Common myeloid progenitor, CD34-positive (primary cell): Measurements from ENCODE around the gene MAGEB10. TPM values are rescaled to one million over a fixed set of nuclear protein-coding genes. Genes with fewer than 3 reads are reported as not detected.

Source experiments
- CTCF ChIA-PET: fragments of 350-600 bp; sonication (Branson Sonifier 250); formaldehyde crosslinking; loops from one replicate; lab custom pipeline; 2021; ENCODE audit warnings: antibody characterized with exemption; lab: Charles Lee
- POLR2A ChIA-PET: fragments of 350-600 bp; sonication (Branson Sonifier 250); formaldehyde crosslinking; loops from one replicate; lab custom pipeline; 2021; ENCODE audit warnings: antibody characterized with exemption; lab: Charles Lee
- DNase-seq, 3 donors: peaks; one replicate each; pipeline versions ENCODE4 v3.0.0 to v3.0.0-alpha.2; 2013
- H3K27ac ChIP-seq, 2 experiments: 1 replicate in 1 of 2; 2 replicates in 1 of 2; pipeline ENCODE4 v1.7.0; 2013; ENCODE audit warnings: inconsistent platforms in 2 of 2, low read length in 2 of 2, mild to moderate bottlenecking in 2 of 2, low read depth in 1 of 2, moderate library complexity in 1 of 2; ENCODE audit not compliant: severe bottlenecking in 2 of 2, insufficient read depth in 1 of 2, poor library complexity in 1 of 2
- H3K27me3 ChIP-seq, 5 experiments: replicated peaks in 2 of 5; 1 replicate in 3 of 5; 2 replicates in 2 of 5; pipeline versions ENCODE4 v1.6.1 to v1.7.0; 2013; ENCODE audit warnings: low read length in 4 of 5, mild to moderate bottlenecking in 2 of 5, moderate library complexity in 2 of 5, inconsistent platforms in 1 of 5; ENCODE audit not compliant: insufficient read depth in 5 of 5, control insufficient read depth in 4 of 5
- H3K36me3 ChIP-seq, 4 experiments: 1 replicate in 2 of 4; 2 replicates in 2 of 4; pipeline versions ENCODE4 v1.6.1 to v1.7.0; 2013; ENCODE audit warnings: low read length in 3 of 4, control low read depth in 1 of 4, mild to moderate bottlenecking in 1 of 4; ENCODE audit not compliant: control insufficient read depth in 4 of 4, insufficient read depth in 4 of 4
- H3K4me1 ChIP-seq, 4 experiments: 1 replicate in 3 of 4; 2 replicates in 1 of 4; pipeline versions ENCODE4 v1.6.1 to v1.7.1; 2013; ENCODE audit warnings: low read length in 3 of 4, mild to moderate bottlenecking in 3 of 4, control low read depth in 1 of 4, inconsistent platforms in 1 of 4, moderate library complexity in 1 of 4; ENCODE audit not compliant: control insufficient read depth in 4 of 4, insufficient read depth in 4 of 4; ENCODE audit errors: control extremely low read depth in 1 of 4
- H3K4me3 ChIP-seq, 7 experiments: 1 replicate in 4 of 7; 2 replicates in 3 of 7; pipeline versions ENCODE4 v1.5.1 to v1.7.0; 2013; ENCODE audit warnings: mild to moderate bottlenecking in 7 of 7, low read length in 6 of 7, moderate library complexity in 6 of 7, inconsistent platforms in 2 of 7, low read depth in 2 of 7, control low read depth in 1 of 7; ENCODE audit not compliant: insufficient read depth in 4 of 7, control insufficient read depth in 1 of 7; ENCODE audit errors: extremely low read depth in 1 of 7
- H3K9me3 ChIP-seq, 5 experiments: 1 replicate in 4 of 5; 2 replicates in 1 of 5; pipeline versions ENCODE4 v1.6.1 to v1.7.1; 2013; ENCODE audit warnings: low read length in 4 of 5, mild to moderate bottlenecking in 2 of 5, inconsistent platforms in 1 of 5, low read depth in 1 of 5, moderate library complexity in 1 of 5; ENCODE audit not compliant: control insufficient read depth in 4 of 5, insufficient read depth in 2 of 5; ENCODE audit errors: control extremely low read depth in 1 of 5
- WGBS: methylation state at CpG from one replicate; pipeline ENCODE4 v1.1.5; 2013; ENCODE audit not compliant: insufficient coverage; 5-methylcytosine and 5-hydroxymethylcytosine counted together
- polyA plus RNA-seq: library from polyadenylated mRNA; unstranded; fragments of 120-200 nt; gene quantifications from one replicate; pipeline ENCODE4 v1.2.1, GENCODE V29; 2013

The MAGEB10 gene, protein sequence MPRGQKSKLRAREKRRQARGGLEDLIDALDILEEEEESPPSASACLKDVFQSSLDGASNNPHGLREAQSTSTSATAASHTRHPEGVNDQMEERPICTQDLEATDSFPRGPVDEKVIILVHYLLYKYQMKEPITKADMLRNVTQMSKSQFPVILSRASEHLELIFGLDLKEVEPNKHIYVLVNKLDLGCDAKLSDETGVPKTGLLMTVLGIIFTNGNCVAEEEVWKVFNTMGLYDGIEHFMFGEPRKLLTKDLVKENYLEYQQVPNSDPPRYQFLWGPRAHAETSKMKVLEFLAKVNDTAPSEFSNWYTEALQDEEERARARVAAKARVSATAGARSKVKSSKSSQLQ
- not detected for polyA plus RNA-seq

GRCh38 chrX:27807690-27808089 is at the start of gene MAGEB10:
TSS of gene MAGEB10 (plus strand) at chrX:27807990. CDS start at chrX:27821307, 13,317 bp downstream.
- WGBS, result 94% methylated on average over 14 of the region's 17 CpGs
- Histone ChIP-seq H3K4me1 (no peaks in the 10 kb centered on the region), H3K9me3 (no peaks in the 10 kb centered on the region), H3K27me3 (no peaks in the 10 kb centered on the region), H3K27ac (no peak within 1 kb of the TSS), H3K4me3 (no peak within 1 kb of the TSS), H3K36me3 (no peaks in the 10 kb centered on the region)
- ChIA-PET CTCF (no interaction called here), POLR2A (no interaction called here)
- DNase-seq, result no peak

DNA sequence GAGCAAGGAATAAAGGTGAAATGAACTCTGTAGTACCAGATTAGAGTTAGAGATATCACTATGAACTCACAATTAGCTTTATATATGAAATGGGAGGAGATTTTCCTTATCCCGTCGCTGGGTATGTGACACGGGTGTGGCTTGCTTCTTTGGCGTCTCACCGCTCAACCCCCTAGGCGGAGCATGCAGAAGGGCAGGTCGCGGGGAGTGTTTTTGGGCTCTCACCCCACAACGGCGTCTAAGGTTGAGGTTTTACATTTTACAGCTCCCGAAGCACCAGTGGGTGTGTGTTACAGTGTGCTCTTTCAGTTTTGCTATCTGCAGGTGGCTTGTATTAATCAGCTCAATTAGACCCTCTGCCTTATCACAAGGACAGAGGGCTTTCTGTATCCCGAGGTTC is 42.1 kb upstream of the MAGEB10 start:
- POLR2A ChIA-PET, result no interaction called here
- 69% methylated on average over 10 of the region's 12 CpGs for WGBS
- CTCF ChIA-PET, result no interaction called here

DNA sequence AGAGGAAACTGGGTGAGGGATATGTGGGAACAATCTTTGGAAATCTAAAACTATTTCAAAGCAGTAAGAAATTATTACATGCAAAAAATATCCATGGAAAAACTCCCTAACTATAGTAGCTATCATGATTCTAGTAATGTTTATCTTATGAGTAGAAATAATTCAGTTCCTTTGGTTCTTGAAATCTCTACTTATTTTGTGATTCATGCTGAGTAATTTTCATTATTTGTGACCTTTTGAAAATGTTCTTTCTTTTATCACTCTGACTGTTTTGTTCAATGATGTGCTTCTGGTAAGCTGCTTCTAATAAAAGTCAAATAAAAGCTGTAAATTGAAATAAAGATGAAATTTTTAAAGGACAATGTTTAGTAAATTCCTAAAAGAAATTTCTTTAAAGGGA is 40.4 kb upstream of the MAGEB10 start:
- POLR2A ChIA-PET, result no interaction called here
- H3K4me1 ChIP-seq, result no peaks in the 10 kb centered on the region
- no peak overlapping the region for H3K4me3 ChIP-seq
- H3K9me3 ChIP-seq, result no peaks in the 10 kb centered on the region
- CTCF ChIA-PET, result no interaction called here
- H3K36me3 ChIP-seq, result no peaks in the 10 kb centered on the region
- no peak overlapping the region for H3K27ac ChIP-seq
- no peak for DNase-seq
- H3K27me3 ChIP-seq, result no peaks in the 10 kb centered on the region

More for the DNA sequence above, 42.1 kb upstream of the MAGEB10 start:
- H3K27ac ChIP-seq, result no peak overlapping the region
- no peaks in the 10 kb centered on the region for H3K36me3 ChIP-seq
- H3K4me1 ChIP-seq, result no peaks in the 10 kb centered on the region
- no peak overlapping the region for H3K4me3 ChIP-seq
- no peaks in the 10 kb centered on the region for H3K9me3 ChIP-seq
- no peaks in the 10 kb centered on the region for H3K27me3 ChIP-seq
- DNase-seq, result no peak

DNA sequence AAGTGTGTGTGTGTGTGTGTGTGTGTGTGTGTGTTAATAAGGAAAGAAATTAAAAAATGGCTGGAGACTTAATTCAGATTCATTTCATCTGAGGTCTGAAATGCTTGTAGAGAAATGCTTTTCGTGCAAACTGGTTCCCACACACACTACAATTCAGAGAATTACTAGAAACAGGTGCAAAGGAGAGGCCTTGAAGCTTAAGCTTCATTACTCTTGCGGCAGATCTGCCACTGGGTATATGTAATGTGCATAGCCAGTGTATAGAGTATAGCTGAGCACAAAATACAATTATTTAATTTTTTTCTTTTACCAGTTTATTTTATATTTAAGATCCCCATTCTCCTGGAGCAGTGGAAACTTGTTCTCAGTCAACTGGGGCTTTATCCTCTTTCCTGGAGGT is 31.8 kb upstream of the MAGEB10 start:
- Histone ChIP-seq H3K9me3 (no peaks in the 10 kb centered on the region), H3K27ac (no peak overlapping the region), H3K4me3 (no peak overlapping the region), H3K4me1 (no peaks in the 10 kb centered on the region), H3K27me3 (no peaks in the 10 kb centered on the region), H3K36me3 (no peaks in the 10 kb centered on the region)
- WGBS, result no CpG with 5 or more reads among the region's 2 CpGs
- no peak for DNase-seq
- POLR2A ChIA-PET, result no interaction called here
- CTCF ChIA-PET, result no interaction called here

DNA sequence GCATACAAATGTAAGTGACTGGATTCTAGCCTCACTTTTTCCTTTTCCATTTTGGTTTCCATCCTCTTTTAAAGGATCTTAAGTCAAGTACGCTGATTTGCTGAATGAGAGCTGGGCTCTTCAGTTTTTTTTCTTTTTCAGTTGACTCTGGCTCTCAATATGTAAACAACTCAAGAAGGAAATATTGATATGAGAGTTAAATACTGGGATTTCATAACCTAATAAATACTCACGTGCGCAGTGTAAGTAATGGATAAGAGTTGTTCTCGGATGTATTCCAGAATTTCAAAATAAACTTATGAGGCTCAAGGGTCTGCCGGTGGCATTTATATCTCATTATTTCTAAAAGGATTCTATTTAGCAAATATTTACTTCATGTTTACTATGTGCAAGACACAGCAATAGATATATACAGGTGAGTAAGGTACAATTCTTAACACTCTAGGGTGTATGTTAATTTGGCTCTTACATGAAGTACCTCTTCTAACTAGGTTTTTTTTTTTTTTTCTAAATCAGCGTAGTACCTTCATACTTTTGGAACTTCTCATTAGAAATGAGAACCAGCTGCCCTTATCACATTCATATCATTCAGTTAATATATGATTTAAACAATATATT is 11.0 kb upstream of the MAGEB10 start:
- Histone ChIP-seq H3K4me3 (no peak overlapping the region), H3K9me3 (no peaks in the 10 kb centered on the region), H3K27ac (no peak overlapping the region), H3K36me3 (no peaks in the 10 kb centered on the region), H3K4me1 (no peaks in the 10 kb centered on the region), H3K27me3 (no peaks in the 10 kb centered on the region)
- no peak for DNase-seq
- POLR2A ChIA-PET, result no interaction called here
- no CpG with 5 or more reads among the region's 6 CpGs for WGBS
- CTCF ChIA-PET, result no interaction called here

DNA sequence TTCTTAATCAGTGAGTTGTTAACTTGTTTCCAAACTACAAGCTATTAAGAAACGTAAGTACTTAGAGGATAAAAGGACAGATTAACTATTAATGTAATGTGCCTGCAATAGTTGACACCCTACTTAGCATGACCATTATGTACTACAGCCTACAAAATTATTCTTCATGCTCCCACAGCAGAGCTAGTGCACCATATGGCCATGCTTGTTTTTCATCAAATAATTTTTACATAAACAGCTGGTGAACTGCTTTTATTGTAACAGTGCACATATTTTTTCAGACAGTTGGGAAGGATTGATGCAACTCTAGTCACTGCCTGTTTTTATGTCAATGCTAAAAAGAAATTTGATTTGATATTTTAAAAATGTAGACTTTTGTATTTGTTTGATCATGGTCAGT is 10.2 kb upstream of the MAGEB10 start:
- H3K4me1 ChIP-seq, result no peaks in the 10 kb centered on the region
- ChIA-PET POLR2A (no interaction called here), CTCF (no interaction called here)
- H3K9me3 ChIP-seq, result no peaks in the 10 kb centered on the region
- H3K27me3 ChIP-seq, result no peaks in the 10 kb centered on the region
- H3K4me3 ChIP-seq, result no peak overlapping the region
- H3K36me3 ChIP-seq, result no peaks in the 10 kb centered on the region
- no CpG with 5 or more reads among the region's 1 CpG for WGBS
- no peak overlapping the region for H3K27ac ChIP-seq
- DNase-seq, result no peak

- Histone ChIP-seq H3K4me3 (no peak overlapping the region), H3K27ac (no peak overlapping the region), H3K4me1 (no peaks in the 10 kb centered on the region), H3K27me3 (no peaks in the 10 kb centered on the region), H3K36me3 (no peaks in the 10 kb centered on the region), H3K9me3 (no peaks in the 10 kb centered on the region)
- DNase-seq, result no peak
- POLR2A ChIA-PET, result no interaction called here
- 92% methylated on average over 12 of the region's 14 CpGs for WGBS
- CTCF ChIA-PET, result no interaction called here
Observed at GRCh38 chrX:27808226-27808625, 436 bp downstream of the MAGEB10 start.
